Measurements from ENCODE around the gene HABP2. TPM values are rescaled to one million over a fixed set of nuclear protein-coding genes. Genes with fewer than 3 reads are reported as not detected.
A peak's percentile ranks its signal among the peaks of the same experiment; 100 is the strongest.

The HABP2 gene
- polyA plus RNA-seq, 3 donors, result not detected

DNA sequence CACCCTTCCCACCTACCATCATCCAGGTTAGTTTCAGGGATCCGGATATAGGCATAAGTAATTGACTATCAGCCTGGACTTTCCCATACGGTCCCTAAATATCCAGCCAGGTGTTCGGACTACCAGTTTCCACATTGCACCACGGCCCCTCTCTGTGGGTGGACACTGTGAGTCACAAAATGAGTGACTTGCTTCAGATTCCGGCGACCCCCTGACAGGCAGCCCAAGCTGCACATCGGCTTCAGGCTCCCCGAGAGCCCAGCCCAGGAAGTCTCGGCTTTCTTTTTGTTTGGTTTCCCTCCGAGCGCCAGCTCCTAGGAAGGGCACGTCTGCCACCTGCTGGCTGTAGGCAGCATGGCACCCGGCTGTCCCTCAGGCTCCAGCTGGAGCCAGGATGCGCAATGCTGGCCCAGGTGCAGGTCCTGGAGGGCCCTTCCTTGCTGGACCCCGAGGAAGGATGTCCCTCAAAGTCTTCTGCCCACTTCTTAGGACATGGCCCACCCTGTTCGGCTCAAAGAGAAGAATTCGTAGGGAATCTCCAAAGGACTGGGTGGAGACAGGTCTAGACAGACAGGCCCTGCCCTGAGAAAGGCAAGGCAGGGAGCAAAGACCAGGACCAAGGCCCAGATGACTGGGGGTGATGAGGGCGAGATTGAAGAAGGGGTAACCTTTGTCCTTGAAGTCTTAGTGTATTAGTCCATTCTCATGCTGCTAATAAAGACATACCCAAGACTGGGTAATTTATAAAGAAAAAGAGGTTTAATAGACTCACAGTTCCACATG is 10.6 kb downstream of the HABP2 start:
- H3K27ac Mint-ChIP-seq, result peak overlapping the region in 1 of 7 donors; percentile 26
- H3K9ac ChIP-seq (ENCODE audit: insufficient read depth, low read length, poor library complexity, severe bottlenecking), result no peak overlapping the region
- peaks cover 5% of the 10 kb centered on the region for H3K4me1 Mint-ChIP-seq
- intact Hi-C loops (cut with micrococcal nuclease), result no loop called here
- peaks cover 2 to 7% (median 2%) of the 10 kb centered on the region in 3 donors for H3K27me3 Mint-ChIP-seq (ENCODE audit: low read depth in 3 of 3)
- peaks cover 0 to 1% of the 10 kb centered on the region in 2 donors for H3K27me3 ChIP-seq (ENCODE audit: control insufficient read depth in 2 of 2, insufficient read depth in 2 of 2, low read length in 2 of 2)
- H3K4me3 ChIP-seq (replicated peaks in 1 of 3; ENCODE audit: low read depth in 2 of 3, low read length in 3 of 3), result peak overlapping the region in 2 of 3 experiments; percentile 9 to 58
- no peaks in the 10 kb centered on the region for H3K9me3 Mint-ChIP-seq
- H3K4me3 Mint-ChIP-seq, result peak overlapping the region; percentile 75 to 91
- peak overlapping the region; percentile 48 for H2AFZ ChIP-seq (ENCODE audit: insufficient read depth, low read depth, low read length, poor library complexity, severe bottlenecking)
- peak; percentile 38 to 53 (median 42) for DNase-seq
- no peaks in the 10 kb centered on the region for H3K36me3 Mint-ChIP-seq
- WGBS (ENCODE audit: insufficient coverage), result 21% methylated on average over 16 of the region's 18 CpGs
- H3K4me2 ChIP-seq (replicated peaks; ENCODE audit: extremely low read depth, low read length, poor library complexity, severe bottlenecking), result peak overlapping the region; percentile 74
- peaks cover 0 to 4% of the 10 kb centered on the region in 2 donors for H3K4me1 ChIP-seq (ENCODE audit: control insufficient read depth in 1 of 2, insufficient read depth in 2 of 2, low read length in 2 of 2)
- no peaks in the 10 kb centered on the region for H3K9me3 ChIP-seq (replicated peaks in 1 of 2; ENCODE audit: control insufficient read depth in 1 of 2, insufficient read depth in 1 of 2, low read length in 2 of 2)
- TF ChIP-seq, protein P1, sequence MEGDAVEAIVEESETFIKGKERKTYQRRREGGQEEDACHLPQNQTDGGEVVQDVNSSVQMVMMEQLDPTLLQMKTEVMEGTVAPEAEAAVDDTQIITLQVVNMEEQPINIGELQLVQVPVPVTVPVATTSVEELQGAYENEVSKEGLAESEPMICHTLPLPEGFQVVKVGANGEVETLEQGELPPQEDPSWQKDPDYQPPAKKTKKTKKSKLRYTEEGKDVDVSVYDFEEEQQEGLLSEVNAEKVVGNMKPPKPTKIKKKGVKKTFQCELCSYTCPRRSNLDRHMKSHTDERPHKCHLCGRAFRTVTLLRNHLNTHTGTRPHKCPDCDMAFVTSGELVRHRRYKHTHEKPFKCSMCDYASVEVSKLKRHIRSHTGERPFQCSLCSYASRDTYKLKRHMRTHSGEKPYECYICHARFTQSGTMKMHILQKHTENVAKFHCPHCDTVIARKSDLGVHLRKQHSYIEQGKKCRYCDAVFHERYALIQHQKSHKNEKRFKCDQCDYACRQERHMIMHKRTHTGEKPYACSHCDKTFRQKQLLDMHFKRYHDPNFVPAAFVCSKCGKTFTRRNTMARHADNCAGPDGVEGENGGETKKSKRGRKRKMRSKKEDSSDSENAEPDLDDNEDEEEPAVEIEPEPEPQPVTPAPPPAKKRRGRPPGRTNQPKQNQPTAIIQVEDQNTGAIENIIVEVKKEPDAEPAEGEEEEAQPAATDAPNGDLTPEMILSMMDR (IDR thresholded peaks at IDR 0.05), result peak; percentile 96
- H4K20me1 ChIP-seq (ENCODE audit: insufficient read depth, low read length), result no peaks in the 10 kb centered on the region
- H3K27ac ChIP-seq (ENCODE audit: low read depth in 1 of 2, low read length in 2 of 2), result no peak overlapping the region
- no peaks in the 10 kb centered on the region for H3K36me3 ChIP-seq (replicated peaks in 1 of 2; ENCODE audit: control insufficient read depth in 1 of 2, insufficient read depth in 2 of 2, low read length in 2 of 2)
- H3K79me2 ChIP-seq (ENCODE audit: insufficient read depth, low read length), result no peaks in the 10 kb centered on the region

DNA sequence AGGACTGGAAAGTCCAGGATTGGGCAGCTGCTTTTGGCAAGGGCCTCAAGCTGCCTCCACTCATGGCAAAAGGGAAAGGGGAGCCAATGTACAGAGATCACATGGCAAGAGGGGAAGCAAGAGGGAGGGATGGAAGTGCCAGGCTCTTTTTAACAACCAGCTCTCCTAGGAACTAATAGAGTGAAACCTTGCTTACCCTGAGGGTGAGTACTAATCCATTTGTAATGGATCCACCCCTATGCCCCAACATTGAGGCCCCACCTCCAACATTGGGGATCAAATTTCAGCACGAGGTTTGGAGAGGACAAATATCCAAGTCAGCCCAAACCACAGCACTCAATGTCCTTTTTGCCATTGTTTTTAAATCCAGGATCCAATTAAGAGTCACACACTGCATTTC is 12.5 kb downstream of the HABP2 start:
- intact Hi-C loops (cut with micrococcal nuclease), result no loop called here
- H3K9me3 Mint-ChIP-seq, result no peaks in the 10 kb centered on the region
- WGBS (ENCODE audit: insufficient coverage), result no CpG with 5 or more reads among the region's 1 CpG

More for the DNA sequence above, 12.5 kb downstream of the HABP2 start:
- no peak overlapping the region for H3K4me3 Mint-ChIP-seq
- H3K4me2 ChIP-seq (replicated peaks; ENCODE audit: extremely low read depth, low read length, poor library complexity, severe bottlenecking), result no peak overlapping the region
- no peaks in the 10 kb centered on the region for H3K36me3 Mint-ChIP-seq
- no peak overlapping the region for H2AFZ ChIP-seq (ENCODE audit: insufficient read depth, low read depth, low read length, poor library complexity, severe bottlenecking)
- H3K27me3 Mint-ChIP-seq (ENCODE audit: low read depth in 3 of 3), result peaks cover 2% of the 10 kb centered on the region in 3 donors
- no peaks in the 10 kb centered on the region for H3K79me2 ChIP-seq (ENCODE audit: insufficient read depth, low read length)
- H3K27ac ChIP-seq (ENCODE audit: low read depth in 1 of 2, low read length in 2 of 2), result no peak overlapping the region
- peaks cover 5% of the 10 kb centered on the region for H3K4me1 Mint-ChIP-seq
- H3K27me3 ChIP-seq (ENCODE audit: control insufficient read depth in 2 of 2, insufficient read depth in 2 of 2, low read length in 2 of 2), result no peaks in the 10 kb centered on the region
- H3K9me3 ChIP-seq (replicated peaks in 1 of 2; ENCODE audit: control insufficient read depth in 1 of 2, insufficient read depth in 1 of 2, low read length in 2 of 2), result no peaks in the 10 kb centered on the region
- DNase-seq, result no peak
- no peak overlapping the region for H3K4me3 ChIP-seq (replicated peaks in 1 of 3; ENCODE audit: low read depth in 2 of 3, low read length in 3 of 3)
- H3K27ac Mint-ChIP-seq, result no peak overlapping the region
- H3K4me1 ChIP-seq (ENCODE audit: control insufficient read depth in 1 of 2, insufficient read depth in 2 of 2, low read length in 2 of 2), result peaks cover 0 to 4% of the 10 kb centered on the region in 2 donors
- no peak overlapping the region for H3K9ac ChIP-seq (ENCODE audit: insufficient read depth, low read length, poor library complexity, severe bottlenecking)
- TF ChIP-seq, protein P1 (IDR thresholded peaks at IDR 0.05), result no peak
- H4K20me1 ChIP-seq (ENCODE audit: insufficient read depth, low read length), result no peaks in the 10 kb centered on the region
- no peaks in the 10 kb centered on the region for H3K36me3 ChIP-seq (replicated peaks in 1 of 2; ENCODE audit: control insufficient read depth in 1 of 2, insufficient read depth in 2 of 2, low read length in 2 of 2)

Data from CD14-positive monocyte (primary cell).